ENCODE results near the gene IFNGR2. TPM values are rescaled to one million over a fixed set of nuclear protein-coding genes. Genes with fewer than 3 reads are reported as not detected.

IFNGR2 gene
- total and polyA plus RNA-seq, 2 experiments from 2014 or later = 21.9 to 29.4 TPM

DNA sequence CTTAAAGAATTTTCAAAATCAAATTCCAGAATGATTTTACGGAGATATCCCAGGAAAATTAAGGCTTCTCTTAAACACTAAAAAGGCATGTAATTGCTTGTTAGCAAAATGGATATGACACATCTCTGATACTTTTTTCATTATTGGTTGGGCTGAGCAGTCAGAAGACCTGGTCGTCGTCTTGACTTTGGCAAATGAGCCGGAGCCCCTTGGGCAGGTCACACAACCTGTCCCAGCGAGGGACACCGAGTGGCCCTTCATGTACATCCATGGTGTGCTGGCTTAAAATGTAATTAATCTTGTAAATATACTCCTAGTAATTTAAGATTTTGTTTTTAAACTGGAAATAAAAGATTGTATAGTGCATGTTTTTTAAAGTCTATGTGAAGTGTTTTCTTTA, 33.9 kb downstream of the IFNGR2 start:
- Mint-ChIP-seq H3K4me3 (no peak overlapping the region), H3K9me3 (no peaks in the 10 kb centered on the region)

More for the DNA sequence above, 33.9 kb downstream of the IFNGR2 start:
- Histone ChIP-seq H3K4me3 (no peak overlapping the region), H3K4me1 (ENCODE audit: insufficient read depth) (no peaks in the 10 kb centered on the region), H2AFZ (no peak overlapping the region), H3K27me3 (ENCODE audit: insufficient read depth) (no peaks in the 10 kb centered on the region), H3K27ac (ENCODE audit: low read depth) (no peak overlapping the region), H3F3A (replicated peaks; ENCODE audit: low read depth) (0 out of 2 replicates have a peak, but pooled peaks cover 4% of the 10 kb centered on the region), H3K9me2 (ENCODE audit: insufficient read depth) (no peaks in the 10 kb centered on the region), H3K79me2 (replicated peaks; ENCODE audit: insufficient read depth) (no peaks in the 10 kb centered on the region), H3K36me3 (ENCODE audit: insufficient read depth) (peaks cover 14% of the 10 kb centered on the region), H4K20me1 (replicated peaks; ENCODE audit: insufficient read depth) (no peaks in the 10 kb centered on the region; the same call in 1 of the 2 replicates), H3K4me2 (no peak overlapping the region)
- TF ChIP-seq EZH2 (IDR thresholded peaks at IDR 0.05; ENCODE audit: low read depth, unreplicated experiment) (no peak), NANOG (IDR thresholded peaks at IDR 0.05; ENCODE audit: borderline replicate concordance) (no peak), POLR2AphosphoS5 (IDR thresholded peaks at IDR 0.05; ENCODE audit: low read depth) (no peak), ZNF114 (CRISPR knock-in tag; IDR thresholded peaks at IDR 0.05) (no peak), ETS1 (IDR thresholded peaks at IDR 0.05) (no peak), REST (IDR thresholded peaks at IDR 0.05; ENCODE audit: unreplicated experiment) (no peak), CREB1 (CRISPR knock-in tag; IDR thresholded peaks at IDR 0.05; ENCODE audit: low read depth) (no peak), ZNF331 (CRISPR knock-in tag; IDR thresholded peaks at IDR 0.05; ENCODE audit: low read depth) (no peak), STAT1 (IDR thresholded peaks at IDR 0.05; ENCODE audit: unreplicated experiment) (no peak), EZH2phosphoT487 (IDR thresholded peaks at IDR 0.05; ENCODE audit: unreplicated experiment) (no peak), JUNB (IDR thresholded peaks at IDR 0.05; ENCODE audit: unreplicated experiment) (no peak)
- TF ChIP-seq, protein P1, sequence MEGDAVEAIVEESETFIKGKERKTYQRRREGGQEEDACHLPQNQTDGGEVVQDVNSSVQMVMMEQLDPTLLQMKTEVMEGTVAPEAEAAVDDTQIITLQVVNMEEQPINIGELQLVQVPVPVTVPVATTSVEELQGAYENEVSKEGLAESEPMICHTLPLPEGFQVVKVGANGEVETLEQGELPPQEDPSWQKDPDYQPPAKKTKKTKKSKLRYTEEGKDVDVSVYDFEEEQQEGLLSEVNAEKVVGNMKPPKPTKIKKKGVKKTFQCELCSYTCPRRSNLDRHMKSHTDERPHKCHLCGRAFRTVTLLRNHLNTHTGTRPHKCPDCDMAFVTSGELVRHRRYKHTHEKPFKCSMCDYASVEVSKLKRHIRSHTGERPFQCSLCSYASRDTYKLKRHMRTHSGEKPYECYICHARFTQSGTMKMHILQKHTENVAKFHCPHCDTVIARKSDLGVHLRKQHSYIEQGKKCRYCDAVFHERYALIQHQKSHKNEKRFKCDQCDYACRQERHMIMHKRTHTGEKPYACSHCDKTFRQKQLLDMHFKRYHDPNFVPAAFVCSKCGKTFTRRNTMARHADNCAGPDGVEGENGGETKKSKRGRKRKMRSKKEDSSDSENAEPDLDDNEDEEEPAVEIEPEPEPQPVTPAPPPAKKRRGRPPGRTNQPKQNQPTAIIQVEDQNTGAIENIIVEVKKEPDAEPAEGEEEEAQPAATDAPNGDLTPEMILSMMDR (conservative IDR thresholded peaks at IDR 0.05; ENCODE audit: low read depth in 2 of 2) = no peak
- TF ChIP-seq, protein P2, sequence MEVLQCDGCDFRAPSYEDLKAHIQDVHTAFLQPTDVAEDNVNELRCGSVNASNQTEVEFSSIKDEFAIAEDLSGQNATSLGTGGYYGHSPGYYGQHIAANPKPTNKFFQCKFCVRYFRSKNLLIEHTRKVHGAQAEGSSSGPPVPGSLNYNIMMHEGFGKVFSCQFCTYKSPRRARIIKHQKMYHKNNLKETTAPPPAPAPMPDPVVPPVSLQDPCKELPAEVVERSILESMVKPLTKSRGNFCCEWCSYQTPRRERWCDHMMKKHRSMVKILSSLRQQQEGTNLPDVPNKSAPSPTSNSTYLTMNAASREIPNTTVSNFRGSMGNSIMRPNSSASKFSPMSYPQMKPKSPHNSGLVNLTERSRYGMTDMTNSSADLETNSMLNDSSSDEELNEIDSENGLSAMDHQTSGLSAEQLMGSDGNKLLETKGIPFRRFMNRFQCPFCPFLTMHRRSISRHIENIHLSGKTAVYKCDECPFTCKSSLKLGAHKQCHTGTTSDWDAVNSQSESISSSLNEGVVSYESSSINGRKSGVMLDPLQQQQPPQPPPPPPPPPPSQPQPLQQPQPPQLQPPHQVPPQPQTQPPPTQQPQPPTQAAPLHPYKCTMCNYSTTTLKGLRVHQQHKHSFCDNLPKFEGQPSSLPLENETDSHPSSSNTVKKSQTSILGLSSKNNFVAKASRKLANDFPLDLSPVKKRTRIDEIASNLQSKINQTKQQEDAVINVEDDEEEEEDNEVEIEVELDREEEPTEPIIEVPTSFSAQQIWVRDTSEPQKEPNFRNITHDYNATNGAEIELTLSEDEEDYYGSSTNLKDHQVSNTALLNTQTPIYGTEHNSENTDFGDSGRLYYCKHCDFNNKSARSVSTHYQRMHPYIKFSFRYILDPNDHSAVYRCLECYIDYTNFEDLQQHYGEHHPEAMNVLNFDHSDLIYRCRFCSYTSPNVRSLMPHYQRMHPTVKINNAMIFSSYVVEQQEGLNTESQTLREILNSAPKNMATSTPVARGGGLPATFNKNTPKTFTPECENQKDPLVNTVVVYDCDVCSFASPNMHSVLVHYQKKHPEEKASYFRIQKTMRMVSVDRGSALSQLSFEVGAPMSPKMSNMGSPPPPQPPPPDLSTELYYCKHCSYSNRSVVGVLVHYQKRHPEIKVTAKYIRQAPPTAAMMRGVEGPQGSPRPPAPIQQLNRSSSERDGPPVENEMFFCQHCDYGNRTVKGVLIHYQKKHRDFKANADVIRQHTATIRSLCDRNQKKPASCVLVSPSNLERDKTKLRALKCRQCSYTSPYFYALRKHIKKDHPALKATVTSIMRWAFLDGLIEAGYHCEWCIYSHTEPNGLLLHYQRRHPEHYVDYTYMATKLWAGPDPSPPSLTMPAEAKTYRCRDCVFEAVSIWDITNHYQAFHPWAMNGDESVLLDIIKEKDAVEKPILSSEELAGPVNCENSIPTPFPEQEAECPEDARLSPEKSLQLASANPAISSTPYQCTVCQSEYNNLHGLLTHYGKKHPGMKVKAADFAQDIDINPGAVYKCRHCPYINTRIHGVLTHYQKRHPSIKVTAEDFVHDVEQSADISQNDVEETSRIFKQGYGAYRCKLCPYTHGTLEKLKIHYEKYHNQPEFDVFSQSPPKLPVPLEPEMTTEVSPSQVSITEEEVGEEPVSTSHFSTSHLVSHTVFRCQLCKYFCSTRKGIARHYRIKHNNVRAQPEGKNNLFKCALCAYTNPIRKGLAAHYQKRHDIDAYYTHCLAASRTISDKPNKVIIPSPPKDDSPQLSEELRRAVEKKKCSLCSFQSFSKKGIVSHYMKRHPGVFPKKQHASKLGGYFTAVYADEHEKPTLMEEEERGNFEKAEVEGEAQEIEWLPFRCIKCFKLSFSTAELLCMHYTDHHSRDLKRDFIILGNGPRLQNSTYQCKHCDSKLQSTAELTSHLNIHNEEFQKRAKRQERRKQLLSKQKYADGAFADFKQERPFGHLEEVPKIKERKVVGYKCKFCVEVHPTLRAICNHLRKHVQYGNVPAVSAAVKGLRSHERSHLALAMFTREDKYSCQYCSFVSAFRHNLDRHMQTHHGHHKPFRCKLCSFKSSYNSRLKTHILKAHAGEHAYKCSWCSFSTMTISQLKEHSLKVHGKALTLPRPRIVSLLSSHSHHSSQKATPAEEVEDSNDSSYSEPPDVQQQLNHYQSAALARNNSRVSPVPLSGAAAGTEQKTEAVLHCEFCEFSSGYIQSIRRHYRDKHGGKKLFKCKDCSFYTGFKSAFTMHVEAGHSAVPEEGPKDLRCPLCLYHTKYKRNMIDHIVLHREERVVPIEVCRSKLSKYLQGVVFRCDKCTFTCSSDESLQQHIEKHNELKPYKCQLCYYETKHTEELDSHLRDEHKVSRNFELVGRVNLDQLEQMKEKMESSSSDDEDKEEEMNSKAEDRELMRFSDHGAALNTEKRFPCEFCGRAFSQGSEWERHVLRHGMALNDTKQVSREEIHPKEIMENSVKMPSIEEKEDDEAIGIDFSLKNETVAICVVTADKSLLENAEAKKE (CRISPR knock-in tag; IDR thresholded peaks at IDR 0.05) = no peak
- Mint-ChIP-seq H3K36me3 (ENCODE audit: low read depth) (peaks cover 40% of the 10 kb centered on the region), H3K4me1 (no peaks in the 10 kb centered on the region), H3K27ac (no peak overlapping the region), H3K27me3 (ENCODE audit: insufficient read depth, low read depth, poor library complexity) (peaks cover 2% of the 10 kb centered on the region)
- ATAC-seq = no peak
- DNase-seq (ENCODE audit: low spot score) = no peak
